H1 (cell line): ENCODE measurements around the gene LAIR1. TPM values are rescaled to one million over a fixed set of nuclear protein-coding genes. Genes with fewer than 3 reads are reported as not detected.

ENCODE experiments used
- CTCF ChIA-PET: fragments of 300-600 bp; sonication (Branson Sonifier 250); formaldehyde crosslinking; loops from one replicate; lab custom pipeline; 2021; ENCODE audit not compliant: partially characterized antibody; lab: Charles Lee
- POLR2A ChIA-PET: fragments of 300-600 bp; sonication (Branson Sonifier 250); formaldehyde crosslinking; loops from one replicate; lab custom pipeline; 2021; ENCODE audit warnings: inconsistent platforms; ENCODE audit not compliant: partially characterized antibody; lab: Charles Lee
- DNase-seq, 2 experiments: peaks; one replicate each; pipeline versions ENCODE4 v3.0.0 to v3.0.0-alpha.2; 2010 to 2022; ENCODE audit warnings: low spot score in 2 of 2, low read depth in 1 of 2, mixed read lengths in 1 of 2
- FAIRE-seq: peaks from 2 replicates; lab custom pipeline; 2011; peaks lifted over from hg19 to GRCh38; lab: Jason Lieb, UNC
- H2AFZ ChIP-seq: 2 replicates; pipeline ENCODE4 v1.8.1; 2012; ENCODE audit warnings: low read length, inconsistent platforms
- H2AK5ac ChIP-seq: 2 replicates; pipeline ENCODE4 v1.6.1; 2013; ENCODE audit warnings: low read depth, low read length
- H2BK120ac ChIP-seq: replicated peaks from 2 replicates; pipeline ENCODE3; 2013; ENCODE audit warnings: low read depth, low read length, inconsistent platforms
- H2BK12ac ChIP-seq: 2 replicates; pipeline ENCODE4 v1.6.1; 2013; ENCODE audit warnings: low read depth, low read length
- H2BK15ac ChIP-seq: 2 replicates; pipeline ENCODE4 v1.6.1; 2013; ENCODE audit warnings: low read length
- H2BK20ac ChIP-seq: 2 replicates; pipeline ENCODE4 v1.6.1; 2013; ENCODE audit warnings: low read length
- H2BK5ac ChIP-seq: 2 replicates; pipeline ENCODE4 v1.6.1; 2013; ENCODE audit warnings: low read depth, low read length
- H3K14ac ChIP-seq: 2 replicates; pipeline ENCODE4 v1.6.1; 2013; ENCODE audit warnings: inconsistent platforms; ENCODE audit not compliant: insufficient read length
- H3K18ac ChIP-seq: 2 replicates; pipeline ENCODE4 v1.6.1; 2013; ENCODE audit warnings: low read length; ENCODE audit errors: extremely low read depth
- H3K23ac ChIP-seq: 2 replicates; pipeline ENCODE4 v1.6.1; 2013; ENCODE audit warnings: inconsistent platforms; ENCODE audit not compliant: insufficient read length
- H3K23me2 ChIP-seq: 2 replicates; pipeline ENCODE4 v1.6.1; 2013; ENCODE audit warnings: low read depth, low read length
- H3K27ac ChIP-seq: 2 replicates; pipeline ENCODE4 v1.6.1; 2011; ENCODE audit warnings: low read depth, low read length, inconsistent platforms
- H3K27me3 ChIP-seq, 4 experiments: replicated peaks in 1 of 4; 1 replicate in 1 of 4; 2 replicates in 3 of 4; pipeline versions ENCODE4 v1.6.1 to v1.8.1; 2011 to 2013; ENCODE audit warnings: low read length in 3 of 4, mild to moderate bottlenecking in 3 of 4, inconsistent platforms in 2 of 4, mixed read lengths in 2 of 4, moderate library complexity in 1 of 4; ENCODE audit not compliant: control insufficient read depth in 3 of 4, insufficient read depth in 3 of 4; ENCODE audit errors: extremely low read depth in 1 of 4
- H3K36me3 ChIP-seq, 4 experiments: 2 replicates each; pipeline versions ENCODE4 v1.6.1 to v1.8.1; 2011 to 2013; ENCODE audit warnings: mild to moderate bottlenecking in 4 of 4, low read length in 3 of 4, moderate library complexity in 2 of 4, control low read depth in 1 of 4, inconsistent platforms in 1 of 4; ENCODE audit not compliant: insufficient read depth in 4 of 4, control insufficient read depth in 2 of 4
- H3K4ac ChIP-seq: replicated peaks from 2 replicates; pipeline ENCODE3; 2013; ENCODE audit warnings: low read length, low read depth, mixed read lengths, inconsistent platforms; ENCODE audit not compliant: insufficient read length
- H3K4me1 ChIP-seq, 4 experiments: replicated peaks in 1 of 4; 1 replicate in 1 of 4; 2 replicates in 3 of 4; pipeline versions ENCODE4 v1.6.1 to v1.8.1; 2011 to 2013; ENCODE audit warnings: low read length in 3 of 4, inconsistent platforms in 2 of 4, mixed read lengths in 1 of 4; ENCODE audit not compliant: insufficient read depth in 4 of 4, control insufficient read depth in 3 of 4
- H3K4me2 ChIP-seq, 2 experiments: 2 replicates each; pipeline versions ENCODE4 v1.6.1 to v1.8.1; 2011 to 2013; ENCODE audit warnings: low read depth in 2 of 2, low read length in 2 of 2, control low read depth in 1 of 2, inconsistent platforms in 1 of 2, mild to moderate bottlenecking in 1 of 2; ENCODE audit not compliant: insufficient read depth in 1 of 2
- H3K4me3 ChIP-seq, 4 experiments: fragments of 200-600, 300-600 bp in 1 of 4; sonication (generic), shearing (Covaris generic), sonication (Bioruptor Twin) in 1 of 4; 2 replicates each; pipeline versions ENCODE4 v1.5.1 to v1.8.1; 2011 to 2016; ENCODE audit warnings: low read length in 4 of 4, low read depth in 3 of 4, control low read depth in 2 of 4, inconsistent platforms in 2 of 4, mild to moderate bottlenecking in 2 of 4, mixed read lengths in 1 of 4, moderate library complexity in 1 of 4; ENCODE audit not compliant: insufficient read depth in 2 of 4; ENCODE audit errors: extremely low read depth in 1 of 4
- H3K56ac ChIP-seq: replicated peaks from 2 replicates; pipeline ENCODE3; 2013; ENCODE audit warnings: low read depth, mild to moderate bottlenecking, mixed read lengths, low read length, inconsistent platforms; ENCODE audit not compliant: insufficient read length
- H3K79me1 ChIP-seq: 2 replicates; pipeline ENCODE4 v1.6.1; 2013; ENCODE audit warnings: low read depth, low read length, control low read depth
- H3K79me2 ChIP-seq, 2 experiments: 2 replicates each; pipeline versions ENCODE4 v1.6.1 to v1.8.1; 2012 to 2013; ENCODE audit warnings: low read length in 2 of 2, mild to moderate bottlenecking in 2 of 2, inconsistent platforms in 1 of 2; ENCODE audit not compliant: insufficient read depth in 2 of 2, control insufficient read depth in 1 of 2
- H3K9ac ChIP-seq, 4 experiments: replicated peaks in 1 of 4; 1 replicate in 1 of 4; 2 replicates in 3 of 4; pipeline versions ENCODE4 v1.6.1 to v1.8.1; 2011 to 2013; ENCODE audit warnings: low read depth in 3 of 4, low read length in 3 of 4, control low read depth in 2 of 4, mild to moderate bottlenecking in 2 of 4, moderate library complexity in 2 of 4, inconsistent platforms in 1 of 4; ENCODE audit errors: extremely low read depth in 1 of 4
- H3K9me3 ChIP-seq, 2 experiments: 2 replicates each; pipeline versions ENCODE4 v1.6.1 to v1.8.1; 2012 to 2013; ENCODE audit warnings: mild to moderate bottlenecking in 2 of 2, moderate library complexity in 2 of 2, control low read depth in 1 of 2, inconsistent platforms in 1 of 2, low read depth in 1 of 2, low read length in 1 of 2, mixed read lengths in 1 of 2; ENCODE audit not compliant: insufficient read depth in 2 of 2
- H4K20me1 ChIP-seq, 2 experiments: replicated peaks in 1 of 2; 2 replicates each; pipeline versions ENCODE3 to v1.8.1; 2011 to 2013; ENCODE audit warnings: inconsistent platforms in 2 of 2, low read length in 2 of 2, mild to moderate bottlenecking in 1 of 2; ENCODE audit not compliant: insufficient read depth in 2 of 2, control insufficient read depth in 1 of 2
- H4K5ac ChIP-seq: 2 replicates; pipeline ENCODE4 v1.6.1; 2013; ENCODE audit warnings: low read length, low read depth, mixed read lengths, inconsistent platforms; ENCODE audit not compliant: insufficient read length
- H4K8ac ChIP-seq: 2 replicates; pipeline ENCODE4 v1.8.0; 2013; ENCODE audit warnings: mild to moderate bottlenecking, moderate library complexity, low read length, inconsistent platforms; ENCODE audit not compliant: insufficient read depth; ENCODE audit errors: extremely low read depth
- H4K91ac ChIP-seq: replicated peaks from 2 replicates; pipeline ENCODE3; 2013; ENCODE audit warnings: low read length, mixed read lengths, inconsistent platforms; ENCODE audit not compliant: insufficient read length
- RNF2 ChIP-seq: fragments of 200-900, 300-1000 bp; sonication (generic); IDR thresholded peaks from 2 replicates; pipeline ENCODE4 v1.7.1; 2016; ENCODE audit warnings: borderline replicate concordance, low read depth, mild to moderate bottlenecking, antibody characterized with exemption, low read length; ENCODE audit not compliant: poor library complexity, severe bottlenecking; ENCODE audit errors: missing control alignments
- TAF1 ChIP-seq: IDR thresholded peaks from 2 replicates; pipeline ENCODE4 v1.6.1; 2011; ENCODE audit warnings: mild to moderate bottlenecking, low read depth, low read length
- TCF12 ChIP-seq: IDR thresholded peaks from 2 replicates; pipeline ENCODE4 v1.6.1; 2011; ENCODE audit warnings: low read depth, mild to moderate bottlenecking, low read length
- WGBS, 2 experiments: shearing (Covaris generic) in 1 of 2; methylation state at CpG; one replicate each; pipeline versions ENCODE4 v1.1.6 to v1.1.7; 2013 to 2015; ENCODE audit warnings: low lambda C conversion rate in 2 of 2, mixed read lengths in 2 of 2, inconsistent platforms in 1 of 2, low coverage in 1 of 2, missing lambda C conversion rate in 1 of 2; ENCODE audit not compliant: insufficient replicate concordance in 2 of 2, insufficient coverage in 1 of 2, insufficient read length in 1 of 2; ENCODE audit errors: extremely low coverage in 1 of 2, missing lambda C conversion rate in 1 of 2; 5-methylcytosine and 5-hydroxymethylcytosine counted together
- polyA plus RNA-seq, 7 experiments: library from polyadenylated mRNA; depleted of rRNA in 3 of 7; stranded (reverse) in 5 of 7; unstranded in 2 of 7; fragments of >200 nt in 5 of 7; fragments of 200-250 nt in 2 of 7; gene quantifications; 1 replicate in 5 of 7; 2 replicates in 1 of 7; 4 replicates in 1 of 7; pipeline versions ENCODE4 v1.2.1 to v1.2.3, GENCODE V29; 2011 to 2013; ENCODE audit warnings: missing spikeins in 2 of 7, mixed read lengths in 2 of 7
- total RNA-seq: library from RNA; stranded (reverse); fragmentation: NEBNext Ultra II Directional; extraction: Animal tissue kit (Norgen Biotek cat#: 25700); gene quantifications from 2 replicates; pipeline ENCODE4 v1.2.1, GENCODE V29; 2021

The LAIR1 gene
- total and polyA plus RNA-seq, 2 of the 8 experiments (the other 6 are each of a cell fraction or from before 2014, with no cell fraction given): 0.18 TPM; not detected in 1

- H3K79me1 ChIP-seq: no peaks in the 10 kb centered on the region
- H4K91ac ChIP-seq: peak overlapping the region; percentile 11
- H3K18ac ChIP-seq: no peak overlapping the region
- H3K23me2 ChIP-seq: no peaks in the 10 kb centered on the region
- H2AFZ ChIP-seq: no peak overlapping the region; the same call in 1 of the 2 replicates
- no peaks in the 10 kb centered on the region for H3K79me2 ChIP-seq
- no peak overlapping the region for H3K27ac ChIP-seq
- H3K36me3 ChIP-seq: no peaks in the 10 kb centered on the region
- H3K4ac ChIP-seq: no peak overlapping the region
- WGBS, 2 experiments: 84% methylated on average over 16 of the region's 16 CpGs; no CpG with 5 or more reads in 1 of the 2 experiments
- TF ChIP-seq RNF2: no peak
- TF ChIP-seq TAF1: no peak
- no peak for TF ChIP-seq TCF12
- H4K5ac ChIP-seq: no peak overlapping the region
- H2BK120ac ChIP-seq: no peak overlapping the region
- H3K9me3 ChIP-seq: no peaks in the 10 kb centered on the region
- H2BK15ac ChIP-seq: no peak overlapping the region
- H3K27me3 ChIP-seq: no peaks in the 10 kb centered on the region
- ChIA-PET POLR2A (interaction anchor here (0.9 kb wide), 1 partner anchor 34 kb away, joined by 3 read pairs; no protein-coding TSS in a partner anchor), CTCF (interaction anchor here (0.7 to 5.2 kb wide), 12 partner anchors 8 to 187 kb away, joined by 3 to 57 read pairs (median 4); partner anchors contain the start of gene LAIR1)
- no peak overlapping the region for H3K23ac ChIP-seq
- no peaks in the 10 kb centered on the region for H3K4me1 ChIP-seq
- no peak overlapping the region for H3K4me3 ChIP-seq
- H2BK12ac ChIP-seq: no peak overlapping the region
- H2BK5ac ChIP-seq: no peak overlapping the region
- H3K14ac ChIP-seq: no peak overlapping the region
- no peak overlapping the region for H4K8ac ChIP-seq
- H2BK20ac ChIP-seq: no peak overlapping the region
- no peak for DNase-seq
- FAIRE-seq: peak; percentile 62
- no peak overlapping the region for H3K4me2 ChIP-seq
- H4K20me1 ChIP-seq: no peaks in the 10 kb centered on the region
- no peak overlapping the region for H3K9ac ChIP-seq
- H3K56ac ChIP-seq: no peak overlapping the region
- H2AK5ac ChIP-seq: no peak overlapping the region
Observed at GRCh38 chr19:54357381-54357780, 7.3 kb downstream of the LAIR1 start.
